CD14-positive monocyte (primary cell): ENCODE data around the gene ITIH3. TPM values are rescaled to one million over a fixed set of nuclear protein-coding genes. Genes with fewer than 3 reads are reported as not detected.

Experiments used
- DNase-seq, 3 donors: peaks; one replicate each; pipeline ENCODE4 v3.0.0-alpha.2; 2011 to 2022
- H2AFZ ChIP-seq: 2 replicates; pipeline ENCODE4 v1.6.0; 2012; ENCODE audit warnings: mild to moderate bottlenecking, low read depth, low read length, inconsistent platforms; ENCODE audit not compliant: insufficient read depth, poor library complexity, severe bottlenecking
- H3K27ac ChIP-seq, 2 donors: 1 replicate in 1 of 2; 2 replicates in 1 of 2; pipeline ENCODE4 v1.5.1; 2012 to 2013; ENCODE audit warnings: low read length in 2 of 2, control low read depth in 1 of 2, inconsistent platforms in 1 of 2, low read depth in 1 of 2, mild to moderate bottlenecking in 1 of 2
- H3K27me3 ChIP-seq, 2 donors: one replicate each; pipeline versions ENCODE4 v1.6.0 to v1.6.1; 2011 to 2013; ENCODE audit warnings: low read length in 2 of 2; ENCODE audit not compliant: control insufficient read depth in 2 of 2, insufficient read depth in 2 of 2
- H3K36me3 ChIP-seq, 2 donors: replicated peaks in 1 of 2; 1 replicate in 1 of 2; 2 replicates in 1 of 2; pipeline versions ENCODE4 v1.5.1 to v1.6.1; 2012 to 2013; ENCODE audit warnings: low read length in 2 of 2, control low read depth in 1 of 2, inconsistent platforms in 1 of 2, mild to moderate bottlenecking in 1 of 2; ENCODE audit not compliant: insufficient read depth in 2 of 2, control insufficient read depth in 1 of 2
- H3K4me1 ChIP-seq, 2 donors: 1 replicate in 1 of 2; 2 replicates in 1 of 2; pipeline versions ENCODE4 v1.5.1 to v1.6.1; 2012 to 2013; ENCODE audit warnings: low read length in 2 of 2, control low read depth in 1 of 2, inconsistent platforms in 1 of 2, mild to moderate bottlenecking in 1 of 2, moderate library complexity in 1 of 2; ENCODE audit not compliant: insufficient read depth in 2 of 2, control insufficient read depth in 1 of 2
- H3K4me2 ChIP-seq: replicated peaks from 2 replicates; pipeline ENCODE3; 2012; ENCODE audit warnings: low read length, moderate library complexity, mild to moderate bottlenecking; ENCODE audit not compliant: poor library complexity, severe bottlenecking; ENCODE audit errors: extremely low read depth
- H3K4me3 ChIP-seq, 3 experiments: fragments of 200-600 bp in 1 of 3; sonication (generic) in 1 of 3; replicated peaks in 1 of 3; 1 replicate in 2 of 3; 2 replicates in 1 of 3; pipeline ENCODE4 v1.5.1; 2011 to 2013; ENCODE audit warnings: low read length in 3 of 3, mild to moderate bottlenecking in 3 of 3, control low read depth in 2 of 3, low read depth in 2 of 3, inconsistent platforms in 1 of 3, moderate library complexity in 1 of 3
- H3K79me2 ChIP-seq: 2 replicates; pipeline ENCODE4 v1.6.0; 2012; ENCODE audit warnings: mild to moderate bottlenecking, control low read depth, inconsistent platforms, low read length, moderate library complexity; ENCODE audit not compliant: insufficient read depth
- H3K9ac ChIP-seq: 2 replicates; pipeline ENCODE4 v1.6.0; 2017; ENCODE audit warnings: low read length, mild to moderate bottlenecking; ENCODE audit not compliant: insufficient read depth, poor library complexity, severe bottlenecking
- H3K9me3 ChIP-seq, 2 donors: replicated peaks in 1 of 2; 1 replicate in 1 of 2; 2 replicates in 1 of 2; pipeline versions ENCODE4 v1.5.1 to v1.6.1; 2012 to 2013; ENCODE audit warnings: low read length in 2 of 2, control low read depth in 1 of 2; ENCODE audit not compliant: control insufficient read depth in 1 of 2, insufficient read depth in 1 of 2
- H4K20me1 ChIP-seq: 2 replicates; pipeline ENCODE4 v1.6.0; 2012; ENCODE audit warnings: mild to moderate bottlenecking, low read length, control low read depth, moderate library complexity; ENCODE audit not compliant: insufficient read depth
- H3K27ac Mint-ChIP-seq, 7 donors: one replicate each; pipeline ENCODE4 v1.8.0; 2020; ENCODE audit warnings: mild to moderate bottlenecking in 7 of 7, mixed read lengths in 7 of 7, moderate library complexity in 6 of 7, inconsistent platforms in 2 of 7
- H3K27me3 Mint-ChIP-seq, 3 donors: one replicate each; pipeline ENCODE4 v1.8.0; 2021 to 2022; ENCODE audit warnings: low read depth in 3 of 3, mild to moderate bottlenecking in 3 of 3, mixed read lengths in 3 of 3, moderate library complexity in 3 of 3, inconsistent platforms in 1 of 3
- H3K36me3 Mint-ChIP-seq, 2 donors: one replicate each; pipeline ENCODE4 v1.8.0; 2020; ENCODE audit warnings: mixed read lengths in 2 of 2, inconsistent platforms in 1 of 2, mild to moderate bottlenecking in 1 of 2
- H3K4me1 Mint-ChIP-seq: one replicate; pipeline ENCODE4 v1.8.0; 2020; ENCODE audit warnings: mild to moderate bottlenecking, mixed read lengths
- H3K4me3 Mint-ChIP-seq, 2 donors: one replicate each; pipeline ENCODE4 v1.8.0; 2020; ENCODE audit warnings: mild to moderate bottlenecking in 2 of 2, mixed read lengths in 2 of 2, moderate library complexity in 1 of 2
- H3K9me3 Mint-ChIP-seq, 7 donors: one replicate each; pipeline ENCODE4 v1.8.0; 2020 to 2022; ENCODE audit warnings: mixed read lengths in 7 of 7, mild to moderate bottlenecking in 6 of 7, moderate library complexity in 6 of 7, inconsistent platforms in 2 of 7
- CTCF ChIP-seq: fragments of 200-600 bp; IDR thresholded peaks from one replicate; pipeline ENCODE4 v1.8.0; 2022; ENCODE audit warnings: antibody characterized with exemption, mild to moderate bottlenecking
- WGBS: methylation state at CpG from one replicate; pipeline ENCODE4 v1.1.5; 2013; ENCODE audit warnings: missing lambda C conversion rate; ENCODE audit not compliant: insufficient coverage; 5-methylcytosine and 5-hydroxymethylcytosine counted together
- intact Hi-C, 2 donors: fragments of 100-400 bp; cut with micrococcal nuclease; formaldehyde crosslinking; loops; one replicate each; pipeline versions ENCODE4 v1.15.0 to v1.15.1; 2023
- polyA plus RNA-seq, 3 donors: library from polyadenylated mRNA; depleted of rRNA in 1 of 3; unstranded in 2 of 3; stranded (reverse) in 1 of 3; fragments of 300-500 nt in 2 of 3; fragments of >200 nt in 1 of 3; fragmentation: Illumina TruSeq in 2 of 3; gene quantifications; 1 replicate in 2 of 3; 2 replicates in 1 of 3; pipeline ENCODE4 v1.2.3, GENCODE V29; 2012 to 2021

Gene ITIH3
- polyA plus RNA-seq, 3 donors: 0.07 TPM; not detected in 2

DNA sequence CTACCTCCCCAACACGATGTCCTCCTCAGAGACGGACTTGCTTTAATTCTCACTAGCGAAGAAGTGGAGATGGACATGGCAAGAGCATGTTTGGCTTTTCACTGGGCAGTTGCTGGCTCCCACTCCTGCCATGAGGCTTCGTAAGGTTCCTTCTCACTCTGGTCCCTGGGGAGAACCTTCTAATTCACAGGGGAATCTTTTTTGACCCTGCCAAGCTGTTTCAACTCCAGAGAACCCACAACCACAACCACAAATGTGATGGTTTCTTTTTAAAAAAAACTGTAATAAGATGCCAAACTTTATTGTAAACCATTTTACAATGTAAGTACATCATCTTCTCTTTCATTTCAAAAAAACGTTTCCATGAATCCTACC, 41.9 kb downstream of the ITIH3 start:
- H3K27ac Mint-ChIP-seq: peak overlapping the region in 2 of 7 donors; percentile 13 to 21
- H4K20me1 ChIP-seq: no peaks in the 10 kb centered on the region
- no peak overlapping the region for H3K4me2 ChIP-seq
- no peak overlapping the region for H3K9ac ChIP-seq
- no peak overlapping the region for H3K27ac ChIP-seq
- H3K9me3 Mint-ChIP-seq: peaks cover 0 to 2% (median 0%) of the 10 kb centered on the region in 7 donors
- H3K27me3 Mint-ChIP-seq: peaks cover 0 to 4% (median 2%) of the 10 kb centered on the region in 3 donors
- no peaks in the 10 kb centered on the region for H3K79me2 ChIP-seq
- no peak overlapping the region for H3K4me3 Mint-ChIP-seq
- H3K4me1 Mint-ChIP-seq: peaks cover 5% of the 10 kb centered on the region
- no peak for TF ChIP-seq CTCF
- peaks cover 59 to 72% of the 10 kb centered on the region in 2 donors for H3K36me3 Mint-ChIP-seq
- H3K27me3 ChIP-seq: no peaks in the 10 kb centered on the region
- WGBS: 92% methylated on average over 3 of the region's 5 CpGs
- intact Hi-C loops: no loop called here
- peaks cover 52 to 87% of the 10 kb centered on the region in 2 donors for H3K36me3 ChIP-seq
- no peak for DNase-seq
- no peaks in the 10 kb centered on the region for H3K4me1 ChIP-seq
- no peak overlapping the region for H2AFZ ChIP-seq
- no peak overlapping the region for H3K4me3 ChIP-seq
- no peaks in the 10 kb centered on the region for H3K9me3 ChIP-seq

DNA sequence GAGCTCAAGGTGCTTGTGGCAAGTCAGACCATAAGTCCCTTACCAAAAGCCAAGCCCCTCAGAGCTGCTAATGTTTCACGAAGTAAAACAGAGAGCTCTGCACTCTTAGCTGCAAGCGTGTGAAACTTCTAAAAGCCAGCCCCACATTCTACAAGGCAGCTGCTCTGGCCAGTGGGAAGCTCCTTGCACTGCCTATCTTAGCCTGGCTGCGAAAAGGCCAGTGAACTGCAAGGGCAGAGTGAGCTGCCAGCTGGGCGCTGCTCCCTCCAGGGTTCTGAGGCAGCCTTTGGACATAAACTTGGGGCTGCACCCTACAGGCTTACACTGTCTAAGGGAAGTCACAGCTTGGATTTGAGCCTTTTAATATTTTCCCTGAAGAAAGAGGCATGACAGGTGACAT, 42.4 kb downstream of the ITIH3 start:
- Histone ChIP-seq H3K9ac (no peak overlapping the region), H4K20me1 (no peaks in the 10 kb centered on the region), H3K4me1 (no peaks in the 10 kb centered on the region), H3K4me3 (no peak overlapping the region), H3K4me2 (no peak overlapping the region), H3K36me3 (peaks cover 58 to 92% of the 10 kb centered on the region in 2 donors), H3K9me3 (no peaks in the 10 kb centered on the region), H2AFZ (no peak overlapping the region), H3K27me3 (no peaks in the 10 kb centered on the region), H3K27ac (no peak overlapping the region), H3K79me2 (no peaks in the 10 kb centered on the region)
- intact Hi-C loops: no loop called here
- H3K4me3 Mint-ChIP-seq: no peak overlapping the region
- peaks cover 64 to 77% of the 10 kb centered on the region in 2 donors for H3K36me3 Mint-ChIP-seq
- H3K27ac Mint-ChIP-seq: peak overlapping the region in 2 of 7 donors; percentile 7 to 21
- H3K27me3 Mint-ChIP-seq: peaks cover 0 to 2% (median under 1%) of the 10 kb centered on the region in 3 donors
- 94% methylated on average over 4 of the region's 4 CpGs for WGBS
- no peaks in the 10 kb centered on the region for H3K4me1 Mint-ChIP-seq
- no peak for TF ChIP-seq CTCF
- peaks cover 0 to 2% (median 0%) of the 10 kb centered on the region in 7 donors for H3K9me3 Mint-ChIP-seq
- no peak for DNase-seq
